KOPT-K1 (cell line): ENCODE data around the gene TANGO2.

Experiments
- H3K27ac ChIP-seq: fragments of 200-600 bp; sonication (generic); 2 replicates; pipeline ENCODE4 v1.5.1; 2016; ENCODE audit warnings: antibody characterized with exemption, mild to moderate bottlenecking, low read depth, low read length; ENCODE audit not compliant: poor library complexity, severe bottlenecking
- H3K36me3 ChIP-seq: fragments of 200-600 bp; sonication (generic); 2 replicates; pipeline ENCODE4 v1.5.1; 2017; ENCODE audit warnings: antibody characterized with exemption, mild to moderate bottlenecking, low read length, moderate library complexity; ENCODE audit not compliant: insufficient read depth
- H3K9me3 ChIP-seq: fragments of 200-600 bp; sonication (generic); 2 replicates; pipeline ENCODE4 v1.5.1; 2017; ENCODE audit warnings: antibody characterized with exemption, low read length, mild to moderate bottlenecking; ENCODE audit not compliant: insufficient read depth, poor library complexity, severe bottlenecking

The TANGO2 gene

GRCh38 chr22:20052309-20053259 is 31.7 kb downstream of the TANGO2 start:
- Histone ChIP-seq H3K36me3 (peaks cover 59% of the 10 kb centered on the region), H3K27ac (no peak overlapping the region), H3K9me3 (peaks cover 15% of the 10 kb centered on the region)

GRCh38 chr22:20053407-20054033 is 32.6 kb downstream of the TANGO2 start:
- no peak overlapping the region for H3K27ac ChIP-seq
- H3K9me3 ChIP-seq, result peaks cover 5% of the 10 kb centered on the region
- H3K36me3 ChIP-seq, result peaks cover 50% of the 10 kb centered on the region

- Histone ChIP-seq H3K9me3 (peaks cover under 1% of the 10 kb centered on the region), H3K27ac (no peak overlapping the region), H3K36me3 (peaks cover 45% of the 10 kb centered on the region; the same call in 1 of the 2 replicates)
These were observed 33.1 kb downstream of the TANGO2 start for GRCh38 chr22:20054034-20054427.

GRCh38 chr22:20054485-20054884 is 33.6 kb downstream of the TANGO2 start:
- Histone ChIP-seq H3K9me3 (no peaks in the 10 kb centered on the region), H3K27ac (no peak overlapping the region), H3K36me3 (peaks cover 43% of the 10 kb centered on the region; the same call in 1 of the 2 replicates)

- Histone ChIP-seq H3K36me3 (peaks cover 43% of the 10 kb centered on the region; the same call in 1 of the 2 replicates), H3K27ac (no peak overlapping the region), H3K9me3 (no peaks in the 10 kb centered on the region)
These were observed 34.2 kb downstream of the TANGO2 start for GRCh38 chr22:20055144-20055543.

- H3K27ac ChIP-seq, result no peak overlapping the region
- peaks cover 43% of the 10 kb centered on the region; the same call in 1 of the 2 replicates for H3K36me3 ChIP-seq
- H3K9me3 ChIP-seq, result no peaks in the 10 kb centered on the region
These were observed 34.7 kb downstream of the TANGO2 start for GRCh38 chr22:20055654-20056053.

GRCh38 chr22:20056161-20056560 is 35.3 kb downstream of the TANGO2 start:
- H3K27ac ChIP-seq, result no peak overlapping the region
- H3K9me3 ChIP-seq, result no peaks in the 10 kb centered on the region
- H3K36me3 ChIP-seq, result peaks cover 44% of the 10 kb centered on the region; the same call in 1 of the 2 replicates

GRCh38 chr22:20056696-20057386 is 35.9 kb downstream of the TANGO2 start:
- peaks cover 50% of the 10 kb centered on the region; the same call in 1 of the 2 replicates for H3K36me3 ChIP-seq
- H3K27ac ChIP-seq, result no peak overlapping the region
- H3K9me3 ChIP-seq, result no peaks in the 10 kb centered on the region

- H3K27ac ChIP-seq, result no peak overlapping the region
- H3K36me3 ChIP-seq, result peaks cover 55% of the 10 kb centered on the region
- no peaks in the 10 kb centered on the region for H3K9me3 ChIP-seq
These were observed 36.8 kb downstream of the TANGO2 start for GRCh38 chr22:20057596-20058268.

- H3K9me3 ChIP-seq, result no peaks in the 10 kb centered on the region
- H3K27ac ChIP-seq, result no peak overlapping the region
- H3K36me3 ChIP-seq, result peaks cover 55% of the 10 kb centered on the region
These were observed 38.3 kb downstream of the TANGO2 start for GRCh38 chr22:20058989-20059770.

GRCh38 chr22:20060700-20061480 is 40.0 kb downstream of the TANGO2 start:
- H3K27ac ChIP-seq, result no peak overlapping the region
- peaks cover 42% of the 10 kb centered on the region for H3K36me3 ChIP-seq
- H3K9me3 ChIP-seq, result no peaks in the 10 kb centered on the region

GRCh38 chr22:20061481-20061861 is 40.6 kb downstream of the TANGO2 start:
- peaks cover 38% of the 10 kb centered on the region for H3K36me3 ChIP-seq
- H3K27ac ChIP-seq, result no peak overlapping the region

GRCh38 chr22:20062043-20062765 is 41.3 kb downstream of the TANGO2 start:
- Histone ChIP-seq H3K9me3 (no peaks in the 10 kb centered on the region), H3K27ac (no peak overlapping the region), H3K36me3 (peaks cover 33% of the 10 kb centered on the region)

More at GRCh38 chr22:20061481-20061861, 40.6 kb downstream of the TANGO2 start:
- no peaks in the 10 kb centered on the region for H3K9me3 ChIP-seq
